CD4-positive, alpha-beta T cell treated with Interleukin-4 for 1 hour (primary cell): ENCODE data around the gene CDYL2.
A peak's percentile ranks its signal among the peaks of the same experiment; 100 is the strongest.

ENCODE experiments used
- DNase-seq, 2 donors: peaks; one replicate each; pipeline ENCODE4 v3.0.0-alpha.2; 2020 to 2022

The CDYL2 gene

GRCh38 chr16:80667251-80667560 is 137.2 kb downstream of the CDYL2 start:
- no peak for DNase-seq

GRCh38 chr16:80666378-80667250 is 137.8 kb downstream of the CDYL2 start:
- DNase-seq: no peak

GRCh38 chr16:80665356-80665755 is 139.0 kb downstream of the CDYL2 start:
- DNase-seq: no peak

GRCh38 chr16:80664786-80665185 is 139.6 kb downstream of the CDYL2 start:
- no peak for DNase-seq

GRCh38 chr16:80664226-80664625 is 140.2 kb downstream of the CDYL2 start:
- DNase-seq: no peak

GRCh38 chr16:80663078-80663477 is 141.3 kb downstream of the CDYL2 start:
- DNase-seq: no peak

GRCh38 chr16:80659865-80660264 is 144.5 kb downstream of the CDYL2 start:
- no peak for DNase-seq

- DNase-seq: peak in 1 of 2 donors; percentile 49
These were observed 147.7 kb downstream of the CDYL2 start for GRCh38 chr16:80656711-80657150.

GRCh38 chr16:80656161-80656560 is 148.2 kb downstream of the CDYL2 start:
- DNase-seq: no peak

- DNase-seq: no peak
These were observed 148.6 kb downstream of the CDYL2 start for GRCh38 chr16:80655751-80656150.

GRCh38 chr16:80654094-80654862 is 150.1 kb downstream of the CDYL2 start:
- no peak for DNase-seq

- DNase-seq: no peak
These were observed 152.0 kb downstream of the CDYL2 start for GRCh38 chr16:80652441-80652840.

GRCh38 chr16:80650281-80650680 is 154.1 kb downstream of the CDYL2 start:
- peak in 1 of 2 donors; percentile 25 for DNase-seq

GRCh38 chr16:80640316-80640715 is 164.1 kb downstream of the CDYL2 start:
- no peak for DNase-seq

GRCh38 chr16:80639636-80640035 is 164.8 kb downstream of the CDYL2 start:
- no peak for DNase-seq

GRCh38 chr16:80637621-80638020 is 166.8 kb downstream of the CDYL2 start:
- DNase-seq: no peak

- DNase-seq: no peak
These were observed 172.8 kb downstream of the CDYL2 start for GRCh38 chr16:80631581-80631980.

GRCh38 chr16:80628254-80628653 is 176.1 kb downstream of the CDYL2 start:
- DNase-seq: no peak

GRCh38 chr16:80627108-80627507 is 177.3 kb downstream of the CDYL2 start:
- DNase-seq: no peak

GRCh38 chr16:80623376-80623775 is 181.0 kb downstream of the CDYL2 start:
- DNase-seq: no peak

GRCh38 chr16:80622007-80622406 is 182.4 kb downstream of the CDYL2 start:
- no peak for DNase-seq

GRCh38 chr16:80620736-80621605 is 183.4 kb downstream of the CDYL2 start:
- DNase-seq: no peak

GRCh38 chr16:80619824-80620223 is 184.6 kb downstream of the CDYL2 start:
- DNase-seq: no peak
